ENCODE measurements around the gene MAZ.

DNA sequence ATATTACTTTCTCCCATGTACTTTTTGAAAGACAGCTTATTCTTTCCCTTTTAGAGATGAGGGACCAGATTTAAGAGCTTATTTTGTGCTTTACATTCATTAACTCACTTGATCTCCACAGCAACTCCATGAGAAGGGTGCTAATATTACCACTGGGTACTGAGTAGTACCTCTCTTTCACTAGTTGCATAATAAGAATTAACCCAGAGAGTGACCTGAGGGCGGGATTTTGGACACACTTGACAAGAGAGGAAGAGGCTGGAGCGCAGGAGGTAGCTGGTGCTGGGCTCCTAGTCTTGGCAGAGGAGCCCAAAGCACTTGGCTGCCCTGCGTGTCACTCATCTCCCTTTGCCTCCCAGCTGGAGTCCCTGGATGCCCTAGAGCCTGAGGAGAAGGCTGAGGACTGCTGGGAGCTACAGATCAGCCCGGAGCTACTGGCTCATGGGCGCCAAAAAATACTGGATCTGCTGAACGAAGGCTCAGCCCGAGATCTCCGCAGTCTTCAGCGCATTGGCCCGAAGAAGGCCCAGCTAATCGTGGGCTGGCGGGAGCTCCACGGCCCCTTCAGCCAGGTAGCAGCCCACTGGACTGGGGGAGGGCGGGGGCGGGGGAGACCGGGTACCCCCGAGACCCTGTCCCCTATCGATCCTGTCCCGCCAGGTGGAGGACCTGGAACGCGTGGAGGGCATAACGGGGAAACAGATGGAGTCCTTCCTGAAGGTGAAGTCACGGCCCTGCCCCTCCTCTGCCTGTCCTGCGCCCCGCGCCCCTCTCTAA lies 1.7 kb upstream of the MAZ start:
- no peak for TF ChIP-seq CTCF (IDR thresholded peaks at IDR 0.05)
- no peak for TF ChIP-seq POLR2A (IDR thresholded peaks at IDR 0.05)
